Right ventricle myocardium inferior (tissue), 1 donor: Measurements from ENCODE around the gene ESRRA. TPM values are rescaled to one million over a fixed set of nuclear protein-coding genes. Genes with fewer than 3 reads are reported as not detected.
"Not testable (repeated sequence)": the region's sequence is repeated elsewhere in the genome, so short reads cannot be mapped to it uniquely, and the experiment has no call there.

ENCODE experiments used
- ATAC-seq: fragments of 200-7000 bp; cut with Tn5 transposase; one replicate; pipeline ENCODE4 v1.9.1; 2020; ENCODE audit warnings: mild to moderate bottlenecking, moderate library complexity
- DNase-seq: peaks from one replicate; pipeline ENCODE4 v3.0.0; 2021; ENCODE audit errors: missing footprints
- intact Hi-C: fragments of 100-400 bp; cut with DNase I; formaldehyde crosslinking; loops from one replicate; pipeline ENCODE4 v1.11.0; 2022
- total RNA-seq: library from RNA; stranded (reverse); fragmentation: NEBNext Ultra II Directional; extraction: Animal tissue kit (Norgen Biotek cat#: 25700); gene quantifications from one replicate; pipeline ENCODE4 v1.2.1, GENCODE V29; 2021
- donor health status: DM: no; HTN: yes; CAD: no; lungs with severe emphysema.

The ESRRA gene
- total RNA-seq, 1 donor from 2014 or later, result 217 TPM

DNA sequence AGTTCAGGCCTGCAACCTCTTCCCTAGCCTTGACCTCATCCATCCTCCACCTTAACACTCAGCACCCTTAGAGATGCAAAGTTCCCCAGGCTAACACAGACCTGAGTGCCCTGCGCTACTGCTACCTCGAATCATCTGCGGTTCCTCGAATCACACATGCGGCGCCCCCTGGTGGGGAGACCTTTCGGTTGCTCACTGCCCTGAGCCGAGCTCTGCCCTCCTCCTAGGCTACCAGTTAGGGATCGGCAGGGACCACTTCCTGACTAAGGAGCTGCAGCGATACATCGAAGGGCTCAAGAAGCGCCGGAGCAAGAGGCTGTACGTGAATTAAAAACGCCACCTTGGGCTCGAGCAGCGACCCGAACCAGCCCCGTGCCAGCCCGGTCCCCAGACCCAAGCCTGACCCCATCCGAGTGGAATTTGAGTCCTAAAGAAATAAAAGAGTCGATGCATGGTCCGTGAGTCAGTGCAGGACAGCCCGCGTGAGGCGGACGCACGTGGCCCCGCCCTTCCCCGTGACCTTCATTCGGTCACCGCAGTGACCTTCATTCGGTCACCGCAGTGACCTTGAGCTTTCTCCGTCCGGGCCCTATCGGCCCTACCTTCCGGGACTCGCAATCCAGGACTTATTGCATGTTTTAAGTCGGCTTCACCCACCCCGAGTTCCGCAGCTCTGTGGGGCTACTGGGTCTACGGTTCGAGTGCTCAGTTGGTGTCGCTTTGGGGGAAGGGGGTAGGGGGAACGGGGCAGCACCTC lies 830 bp upstream of the ESRRA start:
- intact Hi-C loops, result loop anchor here (1.0 to 5.0 kb wide), 7 partner anchors 20 to 117 kb away; partner anchors contain the start of genes BAD, FKBP2, GPR137 and PLCB3
- DNase-seq (peak; percentile 94), ATAC-seq (peak; percentile 54)

DNA sequence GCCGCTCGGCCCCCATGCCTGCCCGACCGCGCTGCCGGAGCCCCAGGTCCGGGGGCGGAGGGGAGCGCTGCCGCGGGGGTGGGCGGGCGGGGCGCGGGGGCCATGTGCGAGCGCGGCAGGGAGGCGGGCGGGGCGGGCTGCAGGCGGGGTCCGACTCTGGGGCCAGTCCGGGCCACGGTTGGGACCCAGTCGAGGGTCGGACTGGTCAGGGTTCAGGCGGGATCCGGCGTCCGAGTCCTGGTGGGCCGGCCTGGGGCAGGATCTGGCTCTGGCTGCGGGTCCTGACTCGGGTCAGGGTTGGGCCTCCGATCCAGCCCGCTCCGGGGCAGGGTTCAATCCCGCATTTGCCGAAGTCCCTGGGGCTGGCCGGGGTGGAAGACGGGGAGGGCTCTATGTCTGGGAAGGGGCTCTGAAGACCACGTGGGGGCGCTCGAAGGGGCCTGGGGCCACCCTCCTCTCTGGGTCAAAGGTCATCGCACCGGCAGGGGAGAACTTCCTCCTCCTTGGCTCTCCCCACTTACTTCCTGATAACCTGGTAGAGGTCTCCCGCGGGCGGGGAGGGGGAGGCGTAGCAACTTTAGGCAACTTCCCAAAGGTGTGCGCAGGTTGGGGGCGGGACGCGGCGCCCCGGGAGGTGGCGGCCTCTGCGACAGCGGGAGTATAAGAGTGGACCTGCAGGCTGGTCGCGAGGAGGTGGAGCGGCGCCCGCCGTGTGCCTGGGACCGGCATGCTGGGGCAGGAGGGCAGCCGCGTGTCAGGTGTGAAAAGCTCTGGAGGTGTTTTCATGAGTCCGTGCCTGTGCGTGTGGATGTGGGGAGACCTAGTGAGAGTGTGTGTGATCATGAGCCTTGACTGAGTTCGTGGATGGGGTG lies 603 bp downstream of the ESRRA start:
- ATAC-seq (peak; percentile 10), DNase-seq (peak; percentile 88)
- intact Hi-C loops, result loop anchor here (1.0 to 2.0 kb wide), 4 partner anchors 21 to 65 kb away; partner anchors contain the start of genes BAD, FKBP2 and GPR137

DNA sequence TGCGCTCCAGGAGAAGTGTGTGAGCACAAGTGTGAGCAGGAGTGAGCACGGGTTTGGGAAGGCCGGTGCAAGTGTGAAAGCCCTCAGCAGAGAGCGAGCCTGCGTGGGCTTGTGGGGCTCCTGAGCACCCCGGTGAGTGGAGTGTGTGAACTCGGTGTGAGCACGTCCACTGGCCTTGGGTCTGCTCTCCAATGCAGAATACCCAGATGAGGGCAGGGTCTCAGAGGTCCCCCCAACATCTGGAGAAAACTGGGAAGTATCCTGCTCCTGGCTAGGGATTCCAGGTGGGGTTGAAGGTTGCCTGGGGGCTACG lies 1.2 kb downstream of the ESRRA start:
- DNase-seq (peak; percentile 64), ATAC-seq (no peak)
- intact Hi-C loops, result no loop called here

DNA sequence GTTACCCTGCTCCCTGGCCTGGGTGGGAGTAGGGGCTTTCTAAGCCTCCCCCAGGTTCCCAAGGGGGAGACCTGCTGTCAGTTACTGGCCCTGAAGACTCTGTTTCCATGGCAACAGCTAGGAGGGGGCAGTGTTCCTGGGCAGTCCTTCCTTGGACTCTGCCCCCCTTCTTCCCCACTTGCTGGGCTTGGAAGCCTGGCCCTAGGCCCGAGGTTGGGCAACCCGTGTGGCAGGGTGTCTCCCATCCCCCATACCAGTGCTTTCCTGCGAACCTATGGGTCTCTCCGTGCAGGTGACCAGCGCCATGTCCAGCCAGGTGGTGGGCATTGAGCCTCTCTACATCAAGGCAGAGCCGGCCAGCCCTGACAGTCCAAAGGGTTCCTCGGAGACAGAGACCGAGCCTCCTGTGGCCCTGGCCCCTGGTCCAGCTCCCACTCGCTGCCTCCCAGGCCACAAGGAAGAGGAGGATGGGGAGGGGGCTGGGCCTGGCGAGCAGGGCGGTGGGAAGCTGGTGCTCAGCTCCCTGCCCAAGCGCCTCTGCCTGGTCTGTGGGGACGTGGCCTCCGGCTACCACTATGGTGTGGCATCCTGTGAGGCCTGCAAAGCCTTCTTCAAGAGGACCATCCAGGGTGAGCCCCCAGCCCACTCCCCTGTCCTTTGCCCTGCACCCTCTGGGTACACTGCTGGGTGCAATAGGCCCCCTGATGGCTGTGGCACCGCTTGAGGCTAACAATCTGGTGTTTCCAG lies 1.7 kb downstream of the ESRRA start:
- ATAC-seq, result no peak
- DNase-seq, result peak; percentile 71
- intact Hi-C loops, result no loop called here

DNA sequence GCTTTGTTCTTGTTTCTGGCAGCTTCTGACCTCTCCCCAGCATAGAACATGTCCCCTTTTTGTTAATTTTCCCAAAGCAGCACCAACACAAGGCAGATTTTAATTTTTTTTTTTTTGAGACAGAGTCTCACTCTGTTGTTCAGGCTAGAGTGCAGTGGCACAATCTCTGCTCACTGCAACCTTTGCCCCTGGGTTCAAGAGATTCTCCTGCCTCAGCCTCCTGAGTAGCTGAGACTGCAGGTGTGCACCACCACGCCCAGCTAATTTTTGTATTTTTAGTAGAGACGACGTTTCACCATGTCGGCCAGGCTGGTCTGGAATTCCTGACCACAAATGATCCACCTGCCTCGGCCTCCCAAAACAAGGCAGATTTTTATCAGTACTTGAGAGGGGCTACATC lies 2.5 kb downstream of the ESRRA start:
- peak; percentile 26 for DNase-seq
- ATAC-seq, intact Hi-C loops: not testable (repeated sequence)

DNA sequence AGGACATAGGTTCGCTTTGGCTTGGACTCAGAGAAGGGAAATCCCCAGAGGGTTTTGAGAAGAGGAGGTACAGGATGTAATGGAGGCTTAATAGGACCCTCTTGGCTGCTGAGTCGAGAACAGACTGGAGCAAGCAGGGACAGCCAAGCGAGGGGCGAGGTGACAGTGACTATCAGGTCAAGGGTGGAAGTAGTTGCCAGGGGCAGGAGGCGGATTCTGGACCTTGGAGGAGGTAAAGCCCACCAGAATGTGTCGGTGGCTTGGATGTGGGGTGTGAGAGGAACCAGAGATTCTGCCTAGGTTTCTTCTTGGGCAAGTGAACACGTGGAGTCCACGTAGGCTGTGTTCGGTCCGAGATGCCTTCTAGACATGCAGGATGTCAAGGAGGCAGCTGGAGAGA lies 7.6 kb downstream of the ESRRA start:
- intact Hi-C loops, result no loop called here
- ATAC-seq (no peak), DNase-seq (no peak)

DNA sequence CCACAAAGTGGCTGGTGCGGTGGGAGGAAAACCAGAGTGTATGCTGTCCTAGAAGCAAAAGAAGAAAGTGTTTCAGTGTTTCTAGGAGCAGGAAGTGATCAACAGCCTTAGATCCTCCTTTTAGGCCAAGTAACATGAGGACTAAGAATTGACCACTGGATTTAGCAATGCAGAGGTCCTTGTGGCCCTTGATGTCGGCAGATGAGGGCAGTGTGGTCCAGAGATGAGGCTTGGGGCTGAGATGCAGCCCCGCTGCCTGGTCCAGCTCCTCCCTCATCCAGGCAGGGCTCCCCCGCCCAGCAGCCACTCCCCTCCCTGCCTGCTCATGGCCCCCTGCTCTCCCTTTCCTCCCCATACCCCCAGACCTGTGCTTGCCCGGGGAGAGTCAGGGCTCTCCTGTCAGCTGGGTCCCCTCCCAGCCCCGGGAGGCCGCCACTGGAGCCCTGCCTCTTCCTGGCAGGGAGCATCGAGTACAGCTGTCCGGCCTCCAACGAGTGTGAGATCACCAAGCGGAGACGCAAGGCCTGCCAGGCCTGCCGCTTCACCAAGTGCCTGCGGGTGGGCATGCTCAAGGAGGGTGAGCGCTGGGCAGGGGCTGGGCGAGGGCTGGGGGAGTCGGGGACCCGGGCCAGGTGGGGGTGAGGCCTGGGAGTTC lies 8.3 kb downstream of the ESRRA start:
- DNase-seq, result peak; percentile 85
- ATAC-seq, result peak; percentile 15
- intact Hi-C loops, result no loop called here

DNA sequence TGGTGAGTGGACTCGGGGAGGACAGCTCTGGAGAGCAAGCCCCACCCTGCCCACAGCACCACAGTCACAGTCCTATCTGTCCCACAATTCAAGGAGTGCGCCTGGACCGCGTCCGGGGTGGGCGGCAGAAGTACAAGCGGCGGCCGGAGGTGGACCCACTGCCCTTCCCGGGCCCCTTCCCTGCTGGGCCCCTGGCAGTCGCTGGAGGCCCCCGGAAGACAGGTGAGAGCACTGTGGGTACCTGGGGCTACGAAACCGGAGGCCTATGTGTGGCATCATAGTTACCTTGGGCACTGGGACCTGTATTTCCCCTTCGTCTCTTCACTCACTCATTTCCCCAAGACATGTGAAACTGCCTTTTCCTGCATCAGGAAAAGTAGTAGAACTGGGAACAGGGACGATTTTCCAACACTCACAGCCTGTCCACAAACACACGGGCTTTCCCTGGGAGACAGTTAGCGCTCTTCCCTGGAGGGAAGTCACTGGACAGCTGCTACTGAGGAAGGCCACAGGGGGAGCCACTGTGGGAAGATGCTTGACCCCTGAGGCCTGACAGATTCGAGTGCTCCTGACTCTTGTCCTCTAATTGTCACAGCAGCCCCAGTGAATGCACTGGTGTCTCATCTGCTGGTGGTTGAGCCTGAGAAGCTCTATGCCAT lies 9.0 kb downstream of the ESRRA start:
- intact Hi-C loops, result no loop called here
- ATAC-seq, result no peak
- no peak for DNase-seq

DNA sequence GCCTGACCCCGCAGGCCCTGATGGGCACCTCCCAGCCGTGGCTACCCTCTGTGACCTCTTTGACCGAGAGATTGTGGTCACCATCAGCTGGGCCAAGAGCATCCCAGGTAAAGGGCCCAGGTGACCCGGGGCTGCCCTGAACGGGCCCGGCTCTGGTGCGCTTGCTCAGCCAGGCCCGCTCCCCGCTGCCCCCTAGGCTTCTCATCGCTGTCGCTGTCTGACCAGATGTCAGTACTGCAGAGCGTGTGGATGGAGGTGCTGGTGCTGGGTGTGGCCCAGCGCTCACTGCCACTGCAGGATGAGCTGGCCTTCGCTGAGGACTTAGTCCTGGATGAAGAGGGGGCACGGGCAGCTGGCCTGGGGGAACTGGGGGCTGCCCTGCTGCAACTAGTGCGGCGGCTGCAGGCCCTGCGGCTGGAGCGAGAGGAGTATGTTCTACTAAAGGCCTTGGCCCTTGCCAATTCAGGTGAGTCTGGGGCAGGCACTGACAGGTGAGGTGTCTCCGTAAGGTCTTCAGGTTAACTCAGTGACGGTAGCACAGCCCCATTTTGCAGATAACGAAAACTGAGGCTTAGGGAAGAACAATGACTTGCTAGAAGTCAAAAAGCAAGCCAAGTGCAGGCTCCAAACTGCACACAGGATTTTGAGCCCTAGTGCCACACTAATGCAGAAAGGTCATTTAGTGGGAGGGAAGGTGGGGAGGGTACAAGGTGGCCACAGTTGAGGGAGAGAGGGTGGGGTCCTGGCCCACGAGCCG lies 9.7 kb downstream of the ESRRA start:
- ATAC-seq (no peak), DNase-seq (no peak)
- intact Hi-C loops, result no loop called here

DNA sequence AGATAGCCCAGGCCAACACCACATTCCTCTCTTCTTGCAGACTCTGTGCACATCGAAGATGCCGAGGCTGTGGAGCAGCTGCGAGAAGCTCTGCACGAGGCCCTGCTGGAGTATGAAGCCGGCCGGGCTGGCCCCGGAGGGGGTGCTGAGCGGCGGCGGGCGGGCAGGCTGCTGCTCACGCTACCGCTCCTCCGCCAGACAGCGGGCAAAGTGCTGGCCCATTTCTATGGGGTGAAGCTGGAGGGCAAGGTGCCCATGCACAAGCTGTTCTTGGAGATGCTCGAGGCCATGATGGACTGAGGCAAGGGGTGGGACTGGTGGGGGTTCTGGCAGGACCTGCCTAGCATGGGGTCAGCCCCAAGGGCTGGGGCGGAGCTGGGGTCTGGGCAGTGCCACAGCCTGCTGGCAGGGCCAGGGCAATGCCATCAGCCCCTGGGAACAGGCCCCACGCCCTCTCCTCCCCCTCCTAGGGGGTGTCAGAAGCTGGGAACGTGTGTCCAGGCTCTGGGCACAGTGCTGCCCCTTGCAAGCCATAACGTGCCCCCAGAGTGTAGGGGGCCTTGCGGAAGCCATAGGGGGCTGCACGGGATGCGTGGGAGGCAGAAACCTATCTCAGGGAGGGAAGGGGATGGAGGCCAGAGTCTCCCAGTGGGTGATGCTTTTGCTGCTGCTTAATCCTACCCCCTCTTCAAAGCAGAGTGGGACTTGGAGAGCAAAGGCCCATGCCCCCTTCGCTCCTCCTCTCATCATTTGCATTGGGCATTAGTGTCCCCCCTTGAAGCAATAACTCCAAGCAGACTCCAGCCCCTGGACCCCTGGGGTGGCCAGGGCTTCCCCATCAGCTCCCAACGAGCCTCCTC lies 10.6 kb downstream of the ESRRA start:
- DNase-seq, ATAC-seq, intact Hi-C loops: not testable (repeated sequence)

DNA sequence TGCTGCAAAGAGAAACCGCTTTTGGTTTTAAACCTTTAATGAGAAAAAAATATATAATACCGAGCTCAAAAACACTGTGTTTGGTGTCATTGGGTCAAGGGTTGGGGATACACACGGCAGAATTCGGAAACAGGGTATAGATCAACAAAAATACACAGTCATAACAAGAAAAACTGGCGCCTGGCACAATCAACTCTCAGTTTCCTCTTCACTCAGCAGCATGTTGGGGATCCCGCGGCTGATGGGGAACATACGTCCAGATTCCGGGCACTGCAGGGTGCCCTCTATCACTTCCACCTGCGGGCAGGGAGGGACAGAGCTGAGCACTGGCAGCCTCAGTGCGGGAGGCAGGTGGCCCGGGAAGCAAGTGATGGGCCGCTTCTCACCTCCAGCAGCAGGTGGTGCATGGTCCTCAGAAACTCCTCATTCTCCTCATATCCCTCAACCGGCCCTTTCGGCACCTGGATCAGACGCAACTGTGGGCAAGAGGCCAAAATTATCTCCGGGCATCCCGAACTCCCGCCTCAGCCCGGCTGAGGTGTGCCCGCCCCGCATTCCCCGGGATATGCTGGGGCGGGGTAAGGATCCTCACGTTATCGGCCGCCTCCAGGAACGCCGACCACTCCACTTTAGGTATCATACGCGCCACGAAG lies 11.5 kb downstream of the ESRRA start:
- intact Hi-C loops, result loop anchor here (1.0 kb wide), 1 partner anchor 46 kb away; no protein-coding TSS in a partner anchor
- ATAC-seq (no peak), DNase-seq (no peak)

DNA sequence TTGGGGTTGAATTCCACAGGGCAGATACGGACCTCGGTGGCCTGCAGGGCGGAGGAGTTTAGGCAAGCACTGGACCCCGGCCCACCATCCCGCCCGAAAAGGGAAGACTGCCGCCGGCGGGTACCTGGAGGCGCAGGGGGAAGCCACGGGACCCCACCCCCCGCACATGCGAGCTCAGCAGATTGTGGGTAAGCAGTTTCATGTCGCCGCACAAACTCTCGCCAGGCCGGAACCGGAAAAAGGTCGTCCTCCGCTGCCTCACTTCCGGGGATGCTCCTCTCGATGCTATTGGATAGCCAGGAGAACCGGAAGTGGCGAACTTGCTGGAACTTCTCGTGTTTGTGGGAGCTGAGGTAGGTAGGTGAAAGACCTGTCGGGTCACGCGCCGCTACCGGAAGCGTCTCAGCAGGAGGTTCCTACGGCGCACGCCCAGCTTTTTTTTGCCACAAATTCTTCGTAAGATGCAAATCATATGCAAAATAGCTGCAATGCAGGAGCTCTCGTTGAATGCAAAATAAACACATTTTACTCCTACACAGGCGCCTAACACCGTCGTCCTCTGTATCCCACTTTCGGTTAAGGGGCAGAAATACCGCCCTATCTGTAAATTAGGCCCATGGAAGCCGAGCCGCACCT lies 12.1 kb downstream of the ESRRA start, which contains the start of gene TRMT112:
Gene TRMT112, minus strand, starts transcription at position 235 of the 636 bp plus-strand sequence. Its CDS starts 33 bp downstream, at position 202.
- DNase-seq, result peak; percentile 96
- peak; percentile 84 for ATAC-seq
- intact Hi-C loops, result loop anchor here (1.0 kb wide), 1 partner anchor 47 kb away; no protein-coding TSS in a partner anchor

DNA sequence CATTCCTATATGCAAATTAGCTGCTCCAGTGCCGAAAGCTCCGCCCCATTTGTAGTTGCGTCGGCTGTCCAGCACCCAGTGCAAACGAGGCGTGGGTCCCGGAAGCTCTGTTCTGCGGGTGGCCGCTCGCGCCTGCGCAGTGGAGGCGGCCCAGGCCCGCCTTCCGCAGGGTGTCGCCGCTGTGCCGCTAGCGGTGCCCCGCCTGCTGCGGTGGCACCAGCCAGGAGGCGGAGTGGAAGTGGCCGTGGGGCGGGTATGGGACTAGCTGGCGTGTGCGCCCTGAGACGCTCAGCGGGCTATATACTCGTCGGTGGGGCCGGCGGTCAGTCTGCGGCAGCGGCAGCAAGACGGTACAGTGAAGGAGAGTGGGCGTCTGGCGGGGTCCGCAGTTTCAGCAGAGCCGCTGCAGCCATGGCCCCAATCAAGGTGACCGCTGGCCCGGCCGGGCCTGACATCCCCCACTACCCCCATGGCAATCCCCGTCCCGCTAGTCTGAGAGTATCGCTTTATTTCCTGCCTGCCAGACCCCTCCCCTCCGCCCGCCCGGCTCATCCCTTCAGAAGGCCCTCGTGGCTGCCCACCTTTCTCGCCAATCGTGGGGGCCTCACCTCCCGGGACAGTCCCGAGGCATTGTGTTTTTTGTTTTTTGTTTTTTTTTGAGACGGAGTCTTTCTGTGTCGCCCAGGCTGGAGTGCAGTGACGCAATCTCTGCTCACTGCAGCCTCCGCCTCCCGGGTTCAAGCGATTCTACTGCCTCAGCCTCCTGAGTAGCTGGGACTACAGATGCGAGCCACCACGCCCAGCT lies 12.8 kb downstream of the ESRRA start, which contains the start of gene PRDX5:
Gene PRDX5, plus strand, starts transcription at position 161 of the 805 bp plus-strand sequence. Its CDS starts 95 bp downstream, at position 256.
- peak; percentile 93 for ATAC-seq
- peak; percentile 98 for DNase-seq
- intact Hi-C loops, result loop anchor here (1.0 kb wide), 2 partner anchors 37 to 48 kb away; no protein-coding TSS in a partner anchor
